GM23338 (cell line): ENCODE measurements around the gene JMY. TPM values are rescaled to one million over a fixed set of nuclear protein-coding genes. Genes with fewer than 3 reads are reported as not detected.

Source experiments
- ATAC-seq: fragments of 200-7000 bp; cut with Tn5 transposase; 3 replicates; pipeline ENCODE4 v1.9.1; 2020
- DNase-seq: peaks from one replicate; pipeline ENCODE4 v3.0.0-alpha.2; 2015; ENCODE audit warnings: low spot score
- H2AFZ ChIP-seq: fragments of 200-600 bp; sonication (generic); 2 replicates; pipeline ENCODE4 v1.8.0; 2016; ENCODE audit warnings: antibody characterized with exemption, mild to moderate bottlenecking, moderate library complexity
- H3F3A ChIP-seq: fragments of 200-600 bp; sonication (generic); replicated peaks from 2 replicates; pipeline ENCODE4 v1.8.0; 2017; ENCODE audit warnings: antibody characterized with exemption, mixed run types, low read depth
- H3K27ac ChIP-seq: fragments of 200-600 bp; sonication (generic); 2 replicates; pipeline ENCODE4 v1.6.1; 2016; ENCODE audit warnings: low read depth
- H3K27me3 ChIP-seq: fragments of 200-600 bp; sonication (generic); 2 replicates; pipeline ENCODE4 v1.8.0; 2016; ENCODE audit warnings: mild to moderate bottlenecking, mixed run types, moderate library complexity; ENCODE audit not compliant: insufficient read depth
- H3K36me3 ChIP-seq: fragments of 200-600 bp; sonication (generic); 2 replicates; pipeline ENCODE4 v1.8.0; 2016; ENCODE audit warnings: mild to moderate bottlenecking; ENCODE audit not compliant: insufficient read depth
- H3K4me1 ChIP-seq: fragments of 200-600 bp; sonication (generic); 2 replicates; pipeline ENCODE4 v1.8.0; 2016; ENCODE audit warnings: mild to moderate bottlenecking, moderate library complexity; ENCODE audit not compliant: insufficient read depth
- H3K4me2 ChIP-seq: fragments of 200-600 bp; sonication (generic); 2 replicates; pipeline ENCODE4 v1.7.1; 2017; ENCODE audit warnings: mixed run types
- H3K4me3 ChIP-seq: fragments of 200-600 bp; sonication (generic); 2 replicates; pipeline ENCODE4 v1.6.1; 2016; ENCODE audit warnings: mixed run types
- H3K79me2 ChIP-seq: fragments of 200-600 bp; sonication (generic); replicated peaks from 2 replicates; pipeline ENCODE4 v1.8.0; 2017; ENCODE audit warnings: mild to moderate bottlenecking; ENCODE audit not compliant: insufficient read depth
- H3K9me2 ChIP-seq: fragments of 200-600 bp; sonication (generic); 2 replicates; pipeline ENCODE4 v1.8.0; 2017; ENCODE audit not compliant: insufficient read depth
- H4K20me1 ChIP-seq: fragments of 200-600 bp; sonication (generic); replicated peaks from 2 replicates; pipeline ENCODE4 v1.8.0; 2017; ENCODE audit warnings: mild to moderate bottlenecking; ENCODE audit not compliant: insufficient read depth
- H3K27ac Mint-ChIP-seq: 2 replicates; pipeline ENCODE4 v1.8.0; 2020; ENCODE audit warnings: inconsistent platforms, mild to moderate bottlenecking, moderate library complexity, mixed read lengths
- H3K27me3 Mint-ChIP-seq: 3 replicates; pipeline ENCODE4 v1.8.0; 2022; ENCODE audit warnings: low read depth, mild to moderate bottlenecking, moderate library complexity, mixed read lengths, inconsistent platforms; ENCODE audit not compliant: insufficient read depth, poor library complexity
- H3K36me3 Mint-ChIP-seq: 3 replicates; pipeline ENCODE4 v1.8.0; 2021; ENCODE audit warnings: low read depth, mild to moderate bottlenecking, inconsistent platforms, moderate library complexity, mixed read lengths
- H3K4me1 Mint-ChIP-seq: 3 replicates; pipeline ENCODE4 v1.8.0; 2020; ENCODE audit warnings: mild to moderate bottlenecking, inconsistent platforms, mixed read lengths
- H3K4me3 Mint-ChIP-seq: 3 replicates; pipeline ENCODE4 v1.8.0; 2021; ENCODE audit warnings: moderate library complexity, mild to moderate bottlenecking, inconsistent platforms, mixed read lengths
- H3K9me3 Mint-ChIP-seq: 3 replicates; pipeline ENCODE4 v1.8.0; 2020; ENCODE audit warnings: moderate library complexity, mild to moderate bottlenecking, inconsistent platforms, mixed read lengths
- CTCF ChIP-seq, 2 experiments: fragments of 200-600 bp in 1 of 2; sonication (generic) in 1 of 2; conservative IDR thresholded peaks; 2 replicates each; pipeline versions ENCODE4 v1.5.1 to v1.6.1; 2016 to 2017; ENCODE audit warnings: antibody characterized with exemption in 2 of 2, low read depth in 2 of 2, mild to moderate bottlenecking in 2 of 2, moderate library complexity in 1 of 2
- EZH2 ChIP-seq: fragments of 200-600 bp; sonication (generic); IDR thresholded peaks from one replicate; pipeline ENCODE4 v1.8.0; 2017; ENCODE audit warnings: antibody characterized with exemption, mild to moderate bottlenecking, low read depth; ENCODE audit not compliant: unreplicated experiment
- EZH2phosphoT487 ChIP-seq: fragments of 200-600 bp; sonication (generic); IDR thresholded peaks from one replicate; pipeline ENCODE4 v1.8.1; 2018; ENCODE audit warnings: antibody characterized with exemption; ENCODE audit not compliant: unreplicated experiment
- JUNB ChIP-seq: IDR thresholded peaks from one replicate; pipeline ENCODE4 v1.6.1; 2016; ENCODE audit warnings: antibody characterized with exemption; ENCODE audit not compliant: unreplicated experiment
- NANOG ChIP-seq: IDR thresholded peaks from 2 replicates; pipeline ENCODE4 v1.6.1; 2016; ENCODE audit warnings: antibody characterized with exemption, borderline replicate concordance
- POLR2AphosphoS5 ChIP-seq: IDR thresholded peaks from 2 replicates; pipeline ENCODE4 v1.6.1; 2016; ENCODE audit warnings: antibody characterized with exemption, low read depth
- STAT1 ChIP-seq: IDR thresholded peaks from one replicate; pipeline ENCODE4 v1.6.1; 2016; ENCODE audit warnings: antibody characterized with exemption; ENCODE audit not compliant: unreplicated experiment
- ZNF114 ChIP-seq: fragments of 250-450 bp; sonication (Bioruptor Pico); IDR thresholded peaks from 2 replicates; pipeline ENCODE4 v1.5.0; 2020; ENCODE audit warnings: mild to moderate bottlenecking, moderate library complexity
- ZNF331 ChIP-seq: fragments of 250-450 bp; sonication (Bioruptor Pico); IDR thresholded peaks from 2 replicates; pipeline ENCODE4 v1.5.0; 2020; ENCODE audit warnings: low read depth, mild to moderate bottlenecking, moderate library complexity
- ZNF462 ChIP-seq: fragments of 250-450 bp; sonication (Bioruptor Pico); IDR thresholded peaks from 2 replicates; pipeline ENCODE4 v1.5.0; 2020; ENCODE audit warnings: mild to moderate bottlenecking, moderate library complexity
- polyA plus RNA-seq: library from polyadenylated mRNA; unstranded; fragments of >200 nt; fragmentation: Nextera tagmentation; extraction: Ambion mirVana; gene quantifications from 2 replicates; pipeline ENCODE4 v1.2.1, GENCODE V29; 2016
- total RNA-seq: library from RNA; depleted of rRNA; stranded (reverse); fragments of >200 nt; shearing (Covaris generic); gene quantifications from 2 replicates; pipeline ENCODE4 v1.2.3, GENCODE V29; 2014
- TF ChIP-seq, protein P1 (sequence below): IDR thresholded peaks from one replicate; pipeline ENCODE4 v1.6.1; 2018; ENCODE audit warnings: antibody characterized with exemption; ENCODE audit not compliant: unreplicated experiment

JMY gene
- total and polyA plus RNA-seq, 2 experiments from 2014 or later, result 6.2 to 18.4 TPM

GRCh38 chr5:79202076-79202475, 33.9 kb upstream of the JMY start (continued):
- TF ChIP-seq, protein P1, sequence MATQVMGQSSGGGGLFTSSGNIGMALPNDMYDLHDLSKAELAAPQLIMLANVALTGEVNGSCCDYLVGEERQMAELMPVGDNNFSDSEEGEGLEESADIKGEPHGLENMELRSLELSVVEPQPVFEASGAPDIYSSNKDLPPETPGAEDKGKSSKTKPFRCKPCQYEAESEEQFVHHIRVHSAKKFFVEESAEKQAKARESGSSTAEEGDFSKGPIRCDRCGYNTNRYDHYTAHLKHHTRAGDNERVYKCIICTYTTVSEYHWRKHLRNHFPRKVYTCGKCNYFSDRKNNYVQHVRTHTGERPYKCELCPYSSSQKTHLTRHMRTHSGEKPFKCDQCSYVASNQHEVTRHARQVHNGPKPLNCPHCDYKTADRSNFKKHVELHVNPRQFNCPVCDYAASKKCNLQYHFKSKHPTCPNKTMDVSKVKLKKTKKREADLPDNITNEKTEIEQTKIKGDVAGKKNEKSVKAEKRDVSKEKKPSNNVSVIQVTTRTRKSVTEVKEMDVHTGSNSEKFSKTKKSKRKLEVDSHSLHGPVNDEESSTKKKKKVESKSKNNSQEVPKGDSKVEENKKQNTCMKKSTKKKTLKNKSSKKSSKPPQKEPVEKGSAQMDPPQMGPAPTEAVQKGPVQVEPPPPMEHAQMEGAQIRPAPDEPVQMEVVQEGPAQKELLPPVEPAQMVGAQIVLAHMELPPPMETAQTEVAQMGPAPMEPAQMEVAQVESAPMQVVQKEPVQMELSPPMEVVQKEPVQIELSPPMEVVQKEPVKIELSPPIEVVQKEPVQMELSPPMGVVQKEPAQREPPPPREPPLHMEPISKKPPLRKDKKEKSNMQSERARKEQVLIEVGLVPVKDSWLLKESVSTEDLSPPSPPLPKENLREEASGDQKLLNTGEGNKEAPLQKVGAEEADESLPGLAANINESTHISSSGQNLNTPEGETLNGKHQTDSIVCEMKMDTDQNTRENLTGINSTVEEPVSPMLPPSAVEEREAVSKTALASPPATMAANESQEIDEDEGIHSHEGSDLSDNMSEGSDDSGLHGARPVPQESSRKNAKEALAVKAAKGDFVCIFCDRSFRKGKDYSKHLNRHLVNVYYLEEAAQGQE, result no peak
- TF ChIP-seq EZH2 (no peak), STAT1 (no peak), CTCF (conservative IDR thresholded peaks at IDR 0.05; ENCODE audit: low read depth in 2 of 2) (no peak)

GRCh38 chr5:79205965-79206364, 30.0 kb upstream of the JMY start:
- Histone ChIP-seq H3K36me3 (no peaks in the 10 kb centered on the region), H4K20me1 (no peaks in the 10 kb centered on the region), H3K79me2 (no peaks in the 10 kb centered on the region), H3K27me3 (no peaks in the 10 kb centered on the region), H2AFZ (no peak overlapping the region), H3K4me2 (no peak overlapping the region), H3F3A (no peaks in the 10 kb centered on the region), H3K27ac (no peak overlapping the region), H3K4me1 (no peaks in the 10 kb centered on the region), H3K4me3 (no peak overlapping the region), H3K9me2 (no peaks in the 10 kb centered on the region)
- ATAC-seq (no peak), DNase-seq (no peak)
- Mint-ChIP-seq H3K4me1 (no peaks in the 10 kb centered on the region), H3K9me3 (no peaks in the 10 kb centered on the region), H3K36me3 (no peaks in the 10 kb centered on the region), H3K4me3 (no peak overlapping the region), H3K27ac (no peak overlapping the region), H3K27me3 (peaks cover 3% of the 10 kb centered on the region)
- TF ChIP-seq ZNF331 (CRISPR knock-in tag) (no peak), POLR2AphosphoS5 (no peak), ZNF114 (CRISPR knock-in tag) (no peak), ZNF462 (CRISPR knock-in tag) (no peak), CTCF (conservative IDR thresholded peaks at IDR 0.05; ENCODE audit: low read depth in 2 of 2) (no peak), JUNB (no peak), EZH2 (no peak), NANOG (no peak), EZH2phosphoT487 (no peak)
